HCT116 (cell line): ENCODE data around the gene PPM1D.
"Not testable (repeated sequence)": the region's sequence is repeated elsewhere in the genome, so short reads cannot be mapped to it uniquely, and the experiment has no call there.

Source experiments
- CEBPB ChIP-seq: IDR thresholded peaks from 2 replicates; pipeline ENCODE4 v1.6.1; 2012; ENCODE audit warnings: low read depth
- EZH2 ChIP-seq: fragments of 200-600 bp; sonication (generic); IDR thresholded peaks from 2 replicates; pipeline ENCODE4 v1.6.1; 2017; ENCODE audit warnings: antibody characterized with exemption, mixed run types
- EZH2phosphoT487 ChIP-seq: fragments of 200-600 bp; IDR thresholded peaks from 2 replicates; pipeline ENCODE4 v1.6.1; 2018; ENCODE audit warnings: antibody characterized with exemption, borderline replicate concordance
- FOSL1 ChIP-seq: IDR thresholded peaks from 2 replicates; pipeline ENCODE4 v1.6.1; 2012; ENCODE audit warnings: low read depth
- POLR2A ChIP-seq: IDR thresholded peaks from 2 replicates; pipeline ENCODE4 v1.7.0; 2011; ENCODE audit warnings: borderline replicate concordance; ENCODE audit not compliant: insufficient read depth, insufficient read length; ENCODE audit errors: extremely low read depth
- POLR2AphosphoS5 ChIP-seq: IDR thresholded peaks from 2 replicates; pipeline ENCODE4 v1.6.1; 2011; ENCODE audit warnings: mild to moderate bottlenecking, low read depth, low read length, moderate library complexity
- RAD21 ChIP-seq: IDR thresholded peaks from 2 replicates; pipeline ENCODE4 v1.6.1; 2012; ENCODE audit warnings: low read depth, mild to moderate bottlenecking
- SRF ChIP-seq: IDR thresholded peaks from 2 replicates; pipeline ENCODE4 v1.6.1; 2012; ENCODE audit warnings: low read depth
- TF ChIP-seq, protein P1 (sequence below), 3 experiments: fragments of 200-600 bp in 1 of 3; sonication (generic) in 1 of 3; IDR thresholded peaks in 2 of 3; conservative IDR thresholded peaks in 1 of 3; 2 replicates each; pipeline ENCODE4 v1.5.1; 2012 to 2017; ENCODE audit warnings: low read depth in 2 of 3, low read length in 2 of 3, antibody characterized with exemption in 1 of 3, borderline replicate concordance in 1 of 3, control low read depth in 1 of 3, mild to moderate bottlenecking in 1 of 3, mixed read lengths in 1 of 3, mixed run types in 1 of 3, moderate library complexity in 1 of 3; ENCODE audit not compliant: insufficient read depth in 1 of 3
- TF ChIP-seq, protein P2 (sequence below): IDR thresholded peaks from 2 replicates; pipeline ENCODE4 v1.6.1; 2012
- TF ChIP-seq, protein P3 (sequence below): IDR thresholded peaks from 2 replicates; pipeline ENCODE4 v1.6.1; 2012

DNA sequence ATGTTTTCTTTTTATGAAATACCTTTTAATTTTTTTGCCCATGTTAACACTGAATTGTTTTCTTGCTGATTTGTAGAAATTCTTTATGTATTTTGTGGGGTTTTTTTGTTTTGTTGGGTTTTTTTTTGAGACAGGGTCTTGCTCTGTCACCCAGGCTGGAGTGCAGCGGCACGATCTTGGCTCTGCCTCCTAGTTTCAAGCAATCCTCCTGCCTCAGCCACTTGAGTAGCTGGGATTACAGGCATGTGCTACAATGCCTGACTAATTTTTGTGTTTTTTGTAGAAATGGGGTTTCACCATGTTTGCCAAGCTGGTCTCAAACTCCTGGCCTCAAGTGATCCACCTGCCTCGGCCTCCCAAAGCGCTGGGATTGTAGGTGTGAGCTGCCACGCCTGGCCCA, 11.3 kb downstream of the PPM1D start:
- TF ChIP-seq EZH2, POLR2AphosphoS5, POLR2A, EZH2phosphoT487, FOSL1, CEBPB, SRF, RAD21: not testable (repeated sequence)
- TF ChIP-seq, protein P1, sequence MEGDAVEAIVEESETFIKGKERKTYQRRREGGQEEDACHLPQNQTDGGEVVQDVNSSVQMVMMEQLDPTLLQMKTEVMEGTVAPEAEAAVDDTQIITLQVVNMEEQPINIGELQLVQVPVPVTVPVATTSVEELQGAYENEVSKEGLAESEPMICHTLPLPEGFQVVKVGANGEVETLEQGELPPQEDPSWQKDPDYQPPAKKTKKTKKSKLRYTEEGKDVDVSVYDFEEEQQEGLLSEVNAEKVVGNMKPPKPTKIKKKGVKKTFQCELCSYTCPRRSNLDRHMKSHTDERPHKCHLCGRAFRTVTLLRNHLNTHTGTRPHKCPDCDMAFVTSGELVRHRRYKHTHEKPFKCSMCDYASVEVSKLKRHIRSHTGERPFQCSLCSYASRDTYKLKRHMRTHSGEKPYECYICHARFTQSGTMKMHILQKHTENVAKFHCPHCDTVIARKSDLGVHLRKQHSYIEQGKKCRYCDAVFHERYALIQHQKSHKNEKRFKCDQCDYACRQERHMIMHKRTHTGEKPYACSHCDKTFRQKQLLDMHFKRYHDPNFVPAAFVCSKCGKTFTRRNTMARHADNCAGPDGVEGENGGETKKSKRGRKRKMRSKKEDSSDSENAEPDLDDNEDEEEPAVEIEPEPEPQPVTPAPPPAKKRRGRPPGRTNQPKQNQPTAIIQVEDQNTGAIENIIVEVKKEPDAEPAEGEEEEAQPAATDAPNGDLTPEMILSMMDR (IDR thresholded peaks at IDR 0.05 in 2 of 3, conservative IDR thresholded peaks at IDR 0.05 in 1 of 3; ENCODE audit: borderline replicate concordance in 1 of 3, insufficient read depth in 1 of 3, low read depth in 2 of 3, low read length in 2 of 3): not testable (repeated sequence)
- TF ChIP-seq, protein P2, sequence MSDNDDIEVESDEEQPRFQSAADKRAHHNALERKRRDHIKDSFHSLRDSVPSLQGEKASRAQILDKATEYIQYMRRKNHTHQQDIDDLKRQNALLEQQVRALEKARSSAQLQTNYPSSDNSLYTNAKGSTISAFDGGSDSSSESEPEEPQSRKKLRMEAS: not testable (repeated sequence)
- TF ChIP-seq, protein P3, sequence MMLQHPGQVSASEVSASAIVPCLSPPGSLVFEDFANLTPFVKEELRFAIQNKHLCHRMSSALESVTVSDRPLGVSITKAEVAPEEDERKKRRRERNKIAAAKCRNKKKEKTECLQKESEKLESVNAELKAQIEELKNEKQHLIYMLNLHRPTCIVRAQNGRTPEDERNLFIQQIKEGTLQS: not testable (repeated sequence)
